HL-60 (cell line): Measurements from ENCODE around the gene PIK3CD.

Experiments used
- POLR2AphosphoS5 ChIP-seq: IDR thresholded peaks from 2 replicates; pipeline ENCODE4 v1.6.1; 2012; ENCODE audit warnings: low read depth
- TF ChIP-seq, protein P1 (sequence below): IDR thresholded peaks from one replicate; pipeline ENCODE4 v1.5.1; 2011; ENCODE audit warnings: low read length, control low read depth, inconsistent platforms; ENCODE audit not compliant: insufficient read depth

DNA sequence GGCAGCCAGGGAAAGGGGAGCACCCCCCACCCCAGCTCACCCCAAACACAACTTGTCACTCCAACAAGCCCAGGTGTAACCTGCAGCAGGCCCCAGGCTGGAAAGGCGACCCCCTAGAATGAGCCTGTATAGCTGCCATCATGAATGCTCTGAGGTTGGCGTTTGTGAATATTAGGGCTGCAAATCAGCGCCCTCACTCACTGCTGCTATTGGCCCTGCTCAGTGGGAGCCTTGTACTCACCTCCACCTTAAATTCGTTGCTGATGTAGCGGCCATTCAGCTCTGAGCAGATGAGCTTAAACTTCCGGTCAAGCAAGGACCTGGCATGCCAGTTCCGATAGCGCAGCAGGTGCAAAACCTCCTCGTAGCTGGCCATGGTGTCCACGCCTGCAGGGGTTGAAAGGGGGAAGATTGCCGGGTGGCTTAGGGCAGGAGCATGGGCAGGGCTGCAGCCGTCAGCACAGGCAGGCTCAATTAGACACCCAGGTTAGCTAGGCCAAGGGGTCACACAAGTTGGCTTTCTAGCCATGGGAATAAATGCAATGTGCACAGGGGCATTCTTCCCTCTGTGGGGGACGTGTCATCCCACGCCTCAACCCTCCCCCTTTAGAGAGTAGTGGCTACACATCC is 81.7 kb downstream of the PIK3CD start:
- no peak; the same call in 1 of the 2 replicates for TF ChIP-seq POLR2AphosphoS5
- TF ChIP-seq, protein P1, sequence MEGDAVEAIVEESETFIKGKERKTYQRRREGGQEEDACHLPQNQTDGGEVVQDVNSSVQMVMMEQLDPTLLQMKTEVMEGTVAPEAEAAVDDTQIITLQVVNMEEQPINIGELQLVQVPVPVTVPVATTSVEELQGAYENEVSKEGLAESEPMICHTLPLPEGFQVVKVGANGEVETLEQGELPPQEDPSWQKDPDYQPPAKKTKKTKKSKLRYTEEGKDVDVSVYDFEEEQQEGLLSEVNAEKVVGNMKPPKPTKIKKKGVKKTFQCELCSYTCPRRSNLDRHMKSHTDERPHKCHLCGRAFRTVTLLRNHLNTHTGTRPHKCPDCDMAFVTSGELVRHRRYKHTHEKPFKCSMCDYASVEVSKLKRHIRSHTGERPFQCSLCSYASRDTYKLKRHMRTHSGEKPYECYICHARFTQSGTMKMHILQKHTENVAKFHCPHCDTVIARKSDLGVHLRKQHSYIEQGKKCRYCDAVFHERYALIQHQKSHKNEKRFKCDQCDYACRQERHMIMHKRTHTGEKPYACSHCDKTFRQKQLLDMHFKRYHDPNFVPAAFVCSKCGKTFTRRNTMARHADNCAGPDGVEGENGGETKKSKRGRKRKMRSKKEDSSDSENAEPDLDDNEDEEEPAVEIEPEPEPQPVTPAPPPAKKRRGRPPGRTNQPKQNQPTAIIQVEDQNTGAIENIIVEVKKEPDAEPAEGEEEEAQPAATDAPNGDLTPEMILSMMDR: no peak
